HG03520 (cell line): ENCODE results near the gene MBD3.

Source experiments
- ATAC-seq: cut with Tn5 transposase; IDR thresholded peaks from one replicate; pipeline ENCODE4 v1.9.1; 2021; ENCODE audit warnings: mild to moderate bottlenecking, moderate library complexity; ENCODE audit not compliant: unreplicated experiment

MBD3 gene

GRCh38 chr19:1574354-1575136 lies 18.1 kb downstream of the MBD3 start:
- no peak for ATAC-seq

DNA sequence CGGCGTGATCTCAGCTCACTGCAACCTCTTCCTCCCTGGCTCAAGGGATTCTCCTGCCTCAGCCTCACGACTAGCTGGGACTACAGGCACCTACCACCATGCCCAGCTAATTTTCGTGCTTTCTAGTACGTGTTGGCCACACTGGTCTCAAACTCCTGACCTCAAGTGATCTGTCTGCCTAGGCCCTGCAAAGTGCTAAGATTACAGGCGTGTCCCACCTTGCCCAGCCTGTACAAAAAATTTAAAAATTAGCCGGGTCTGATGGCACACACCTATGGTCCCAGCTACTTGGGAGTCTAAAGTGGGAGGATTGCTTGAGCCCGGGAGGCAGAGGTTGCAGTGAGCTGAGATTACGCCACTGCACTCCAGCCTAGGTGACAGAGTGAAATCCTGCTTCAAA lies 19.9 kb downstream of the MBD3 start:
- no peak for ATAC-seq

GRCh38 chr19:1571358-1571757 lies 21.3 kb downstream of the MBD3 start:
- ATAC-seq = no peak

DNA sequence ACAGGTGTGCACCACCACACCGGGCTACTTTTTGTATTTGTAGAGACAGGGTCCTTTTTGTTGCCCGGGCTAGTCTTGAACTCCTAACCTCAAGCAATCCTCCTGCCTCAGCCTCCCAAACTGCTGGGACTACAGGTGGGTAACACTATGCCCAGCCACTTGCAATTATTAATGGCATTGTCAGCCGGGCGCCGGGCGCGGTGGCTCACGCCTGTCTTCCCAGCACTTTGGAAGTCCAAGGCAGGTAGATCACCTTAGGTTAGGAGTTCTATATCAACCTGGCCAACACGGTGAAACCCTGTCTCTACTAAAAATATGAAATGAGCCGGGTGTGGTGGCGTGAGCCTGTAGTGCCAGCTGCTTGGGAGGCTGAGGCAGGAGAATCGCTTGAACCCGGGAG lies 21.8 kb downstream of the MBD3 start:
- no peak for ATAC-seq

DNA sequence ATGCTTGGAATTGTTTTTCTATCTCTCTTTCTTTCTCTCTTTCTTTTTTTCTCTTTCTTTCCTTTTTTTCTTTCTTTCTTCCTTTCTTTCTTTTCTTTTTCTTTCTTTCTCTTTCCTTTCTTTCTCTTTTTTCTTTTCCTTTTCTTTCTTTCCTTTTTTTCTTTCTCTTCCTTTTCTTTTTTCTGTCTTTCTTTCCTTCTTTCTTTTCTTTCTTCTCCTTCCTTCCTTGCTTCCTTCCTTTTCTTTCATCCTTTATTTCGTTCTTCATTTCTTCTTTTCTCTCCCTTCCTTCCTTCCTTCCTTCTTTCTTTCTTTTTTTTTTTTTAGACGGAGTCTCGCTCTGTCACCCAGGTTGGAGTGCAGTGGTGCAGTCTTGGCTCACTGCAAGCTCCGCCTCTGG lies 22.7 kb downstream of the MBD3 start:
- ATAC-seq = no peak

DNA sequence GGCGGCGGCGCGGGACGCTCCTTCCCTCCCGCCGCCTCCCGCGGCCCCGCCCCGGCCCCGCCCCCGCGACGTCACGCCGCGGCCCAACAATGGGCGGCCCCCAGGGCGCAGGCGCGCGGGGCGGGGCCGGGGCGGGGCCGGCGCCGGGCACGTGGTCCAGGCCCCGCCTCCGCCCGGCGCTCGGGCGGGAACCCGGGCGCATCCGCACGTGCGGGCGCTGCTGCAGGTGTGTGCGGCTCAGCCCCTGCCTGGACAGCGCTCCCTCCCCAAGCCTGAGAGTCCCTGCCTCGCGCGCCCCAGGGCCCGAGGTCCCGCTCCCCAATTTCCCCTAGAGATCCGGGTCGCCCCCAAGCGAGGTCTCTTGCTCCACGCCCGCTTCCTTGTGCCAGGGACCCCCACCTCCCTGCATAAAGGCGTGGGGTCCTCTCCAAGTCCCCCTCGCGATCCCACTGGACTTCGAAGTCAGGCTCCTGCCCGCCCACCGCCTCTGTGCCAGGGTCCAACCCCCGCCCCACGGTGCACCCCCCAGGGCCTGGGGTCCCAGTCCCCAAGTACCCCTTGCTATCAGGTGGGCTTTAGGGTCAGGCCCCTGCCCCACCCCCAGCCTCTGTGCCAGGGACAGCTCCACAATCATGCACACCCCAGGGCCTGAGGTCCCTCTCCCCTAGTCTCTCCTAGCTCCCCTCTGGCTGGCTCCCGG lies 24.2 kb downstream of the MBD3 start, which contains the start of gene MEX3D:
TSS of gene MEX3D (minus strand) at position 6 of the 700 bp plus-strand sequence. CDS start 267 bp downstream, outside the sequence.
- peak; percentile 53 for ATAC-seq

- ATAC-seq = no peak
Measured at GRCh38 chr19:1567848-1568227, 24.8 kb downstream of the MBD3 start.

DNA sequence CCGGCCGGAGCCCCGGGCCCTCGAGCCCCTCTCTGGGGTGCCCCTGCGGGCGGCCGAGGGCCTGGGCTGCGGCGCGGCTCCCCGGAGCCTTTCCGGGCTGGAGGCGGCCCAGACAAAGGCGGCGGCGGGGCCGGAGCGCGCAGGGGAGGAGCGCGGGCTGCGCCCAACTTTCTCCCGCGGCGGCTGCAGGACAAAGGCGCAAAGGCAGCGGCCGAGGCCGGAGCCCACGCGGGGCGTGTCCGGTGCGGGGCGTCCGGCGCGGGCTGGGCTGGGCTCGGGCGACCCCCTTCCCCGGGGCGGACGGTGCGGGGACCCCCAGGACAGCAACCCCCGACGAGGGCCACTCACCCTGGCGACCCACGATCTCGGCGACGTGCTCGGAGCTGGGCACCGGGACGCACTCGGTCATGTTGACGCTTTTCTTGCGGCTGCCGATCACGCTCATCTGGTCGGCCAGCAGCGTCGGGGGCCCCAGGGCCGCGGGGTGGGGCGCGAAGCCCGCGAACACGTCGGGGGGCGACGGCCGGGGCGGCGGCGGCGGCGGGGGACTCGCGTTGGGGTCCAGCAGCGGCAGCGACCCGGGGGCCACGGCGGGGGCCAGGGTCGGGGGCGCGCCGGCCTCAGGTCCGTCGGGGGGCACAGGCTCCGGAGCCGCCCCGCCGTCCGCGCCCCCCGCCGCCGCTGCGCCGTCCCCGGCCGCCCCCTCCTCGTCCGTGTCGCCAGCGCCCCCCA lies 25.4 kb downstream of the MBD3 start:
- no peak for ATAC-seq

DNA sequence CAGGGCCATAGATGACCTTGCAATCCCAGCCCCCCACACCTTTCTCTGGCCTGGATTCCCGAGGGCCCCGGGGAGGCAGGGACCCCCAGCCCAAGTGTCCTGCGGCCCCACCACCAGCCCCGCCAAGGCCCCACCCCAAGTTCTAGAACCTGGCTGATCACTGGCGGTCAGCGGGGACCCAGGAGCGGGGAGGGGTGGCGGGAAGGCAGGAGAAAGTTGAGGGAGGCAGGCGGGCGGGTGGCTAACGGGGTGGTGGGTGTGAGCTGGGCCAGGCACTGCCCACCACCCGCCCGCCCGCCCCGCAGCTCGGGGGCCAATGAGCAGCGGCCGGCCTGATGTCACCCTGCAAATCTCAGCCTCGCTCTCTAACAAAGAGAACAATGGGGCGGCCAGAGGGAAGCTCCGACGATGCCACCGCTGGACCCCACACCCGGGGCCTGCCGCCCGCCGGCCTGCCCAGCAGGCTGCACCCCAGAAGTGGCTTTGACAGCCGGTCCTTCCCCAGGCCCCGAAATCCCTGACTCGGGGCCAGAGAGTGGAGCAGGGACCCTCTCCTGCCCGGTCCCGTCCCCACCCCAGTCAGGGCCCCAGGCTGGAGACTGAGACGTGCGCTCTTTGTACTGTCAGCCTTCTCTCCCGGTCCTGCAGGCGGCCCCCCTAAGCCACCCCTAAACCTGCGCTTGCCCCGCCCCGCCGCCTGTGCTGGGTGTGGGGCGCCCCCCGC lies 26.1 kb downstream of the MBD3 start:
- ATAC-seq = no peak

DNA sequence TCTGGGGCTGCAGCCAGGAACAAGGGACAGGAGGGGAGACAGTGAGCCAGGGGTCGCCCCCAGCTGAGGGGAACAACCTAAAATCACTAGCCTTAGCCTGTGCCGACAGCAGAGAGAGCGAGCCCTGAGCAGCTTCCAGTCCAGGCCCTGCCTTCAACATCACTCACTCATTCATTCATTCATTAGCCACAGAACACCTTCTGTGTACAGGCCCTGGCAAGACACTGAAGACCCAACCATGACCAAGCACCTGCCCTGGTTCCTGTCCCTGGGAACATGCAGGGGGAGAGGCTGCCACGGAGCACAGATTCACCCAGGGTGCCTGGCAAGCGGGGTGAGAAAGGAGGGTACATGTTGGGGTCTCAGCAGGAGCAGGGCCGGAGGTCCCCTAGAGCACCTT lies 29.4 kb downstream of the MBD3 start:
- no peak for ATAC-seq

DNA sequence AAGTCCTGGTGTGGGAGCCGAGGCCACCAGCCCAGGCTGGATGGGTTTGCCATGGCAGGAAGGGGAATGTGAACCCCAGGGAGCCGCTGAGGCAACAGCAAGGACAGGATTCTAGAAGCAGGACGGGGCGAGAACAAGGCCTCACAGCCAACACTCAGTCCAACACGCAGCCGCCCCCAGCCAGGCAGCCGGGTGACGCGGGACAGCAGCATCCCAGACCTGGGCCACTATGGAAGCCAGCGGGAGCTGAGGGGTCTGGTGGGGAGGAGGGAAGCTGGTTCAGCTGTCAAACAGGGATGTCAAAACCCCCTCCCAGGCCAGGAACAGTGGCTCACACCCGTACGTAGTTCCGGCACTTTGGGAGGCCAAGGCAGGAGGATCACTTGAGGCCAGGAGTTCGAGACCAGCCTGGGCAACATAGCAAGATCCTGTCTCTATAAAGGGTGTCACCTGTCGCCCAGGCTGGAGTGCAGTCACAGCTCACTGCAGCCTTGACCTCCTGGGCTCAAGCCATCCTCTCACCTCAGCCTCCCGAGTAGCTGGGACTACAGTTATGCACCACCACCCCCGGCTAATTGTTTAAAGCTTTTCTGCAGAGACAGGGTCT lies 31.3 kb downstream of the MBD3 start:
- ATAC-seq = no peak

- ATAC-seq = no peak
Measured at GRCh38 chr19:1560286-1560882, 32.3 kb downstream of the MBD3 start.

DNA sequence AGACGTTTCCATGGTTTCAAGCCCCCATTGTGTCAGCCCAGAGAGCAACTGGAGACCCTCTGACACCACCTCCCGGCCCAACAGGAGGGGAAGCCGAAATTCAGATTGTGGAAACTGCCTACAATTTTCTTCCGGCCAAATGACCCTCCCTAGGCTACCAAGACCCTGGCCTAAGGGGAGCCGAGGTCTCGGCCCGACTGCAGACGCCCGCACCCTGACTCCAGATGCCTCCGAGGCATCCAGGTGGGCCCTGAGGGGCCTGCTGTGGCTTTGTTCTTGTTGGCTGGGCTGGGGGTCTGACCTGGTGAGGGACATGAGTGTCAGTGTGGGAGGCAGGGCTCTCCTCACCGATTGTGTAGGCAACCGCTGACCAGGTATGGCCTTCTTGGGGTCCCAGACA lies 34.1 kb downstream of the MBD3 start:
- no peak for ATAC-seq

GRCh38 chr19:1556390-1557070 lies 36.1 kb downstream of the MBD3 start:
- ATAC-seq = no peak

- no peak for ATAC-seq
Measured at GRCh38 chr19:1555487-1556389, 36.9 kb downstream of the MBD3 start.

DNA sequence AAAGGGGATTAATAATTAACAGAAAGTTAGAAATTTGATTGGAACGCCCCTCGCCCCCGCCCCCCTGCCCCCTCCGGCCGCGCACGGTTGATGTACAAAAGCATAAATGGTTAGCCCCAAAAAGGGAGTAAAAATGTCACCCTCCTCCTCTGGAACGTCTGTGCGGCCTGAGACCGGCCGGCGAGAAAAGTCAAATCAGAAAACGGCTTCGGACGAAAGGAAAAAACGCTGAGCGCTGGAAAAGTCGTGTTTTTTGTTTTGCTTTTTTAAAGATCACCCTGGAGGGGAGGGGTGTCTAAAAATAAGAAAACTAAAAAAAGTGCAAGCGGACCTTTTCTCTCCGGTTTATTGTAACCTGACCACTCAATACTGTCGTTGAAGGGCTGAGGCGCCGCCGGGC lies 37.7 kb downstream of the MBD3 start:
- no peak for ATAC-seq

- no peak for ATAC-seq
Measured at GRCh38 chr19:1553415-1553814, 39.2 kb downstream of the MBD3 start.
